Progenitor cell of endocrine pancreas (in vitro differentiated cells): Measurements from ENCODE around the gene ORAI3. TPM values are rescaled to one million over a fixed set of nuclear protein-coding genes. Genes with fewer than 3 reads are reported as not detected.
"Not testable (repeated sequence)": the region's sequence is repeated elsewhere in the genome, so short reads cannot be mapped to it uniquely, and the experiment has no call there.

Experiments
- DNase-seq: peaks from one replicate; pipeline ENCODE4 v3.0.0; 2021; ENCODE audit warnings: low spot score; ENCODE audit not compliant: unreplicated experiment
- H3K27ac Mint-ChIP-seq: 2 replicates; pipeline ENCODE4 v1.8.0; 2021; ENCODE audit warnings: mild to moderate bottlenecking, moderate library complexity, mixed read lengths
- H3K27me3 Mint-ChIP-seq: 2 replicates; pipeline ENCODE4 v1.8.0; 2021; ENCODE audit warnings: mixed read lengths
- H3K36me3 Mint-ChIP-seq: 2 replicates; pipeline ENCODE4 v1.8.0; 2022; ENCODE audit warnings: mixed read lengths; ENCODE audit not compliant: insufficient read depth
- H3K4me1 Mint-ChIP-seq: 2 replicates; pipeline ENCODE4 v1.8.0; 2021; ENCODE audit warnings: low read depth, mixed read lengths
- H3K4me3 Mint-ChIP-seq: 2 replicates; pipeline ENCODE4 v1.8.0; 2021; ENCODE audit warnings: low read depth, mild to moderate bottlenecking, moderate library complexity, mixed read lengths
- H3K9me3 Mint-ChIP-seq: 2 replicates; pipeline ENCODE4 v1.8.0; 2021; ENCODE audit warnings: low read depth, mixed read lengths
- total RNA-seq: library from RNA; stranded (reverse); gene quantifications from 2 replicates; pipeline ENCODE4 v1.2.1, GENCODE V29; 2021
- TF ChIP-seq, protein P1 (sequence below): fragments of 200-600 bp; sonication (generic); IDR thresholded peaks from one replicate; pipeline ENCODE4 v1.5.0; 2021; ENCODE audit warnings: antibody characterized with exemption, mild to moderate bottlenecking; ENCODE audit not compliant: unreplicated experiment

Gene ORAI3
- total RNA-seq, 1 donor from 2014 or later, result 19.1 TPM

- no peaks in the 10 kb centered on the region for H3K27me3 Mint-ChIP-seq
- peaks cover 13% of the 10 kb centered on the region for H3K36me3 Mint-ChIP-seq
These were observed 17.7 kb upstream of the ORAI3 start for GRCh38 chr16:30931068-30931650.

DNA sequence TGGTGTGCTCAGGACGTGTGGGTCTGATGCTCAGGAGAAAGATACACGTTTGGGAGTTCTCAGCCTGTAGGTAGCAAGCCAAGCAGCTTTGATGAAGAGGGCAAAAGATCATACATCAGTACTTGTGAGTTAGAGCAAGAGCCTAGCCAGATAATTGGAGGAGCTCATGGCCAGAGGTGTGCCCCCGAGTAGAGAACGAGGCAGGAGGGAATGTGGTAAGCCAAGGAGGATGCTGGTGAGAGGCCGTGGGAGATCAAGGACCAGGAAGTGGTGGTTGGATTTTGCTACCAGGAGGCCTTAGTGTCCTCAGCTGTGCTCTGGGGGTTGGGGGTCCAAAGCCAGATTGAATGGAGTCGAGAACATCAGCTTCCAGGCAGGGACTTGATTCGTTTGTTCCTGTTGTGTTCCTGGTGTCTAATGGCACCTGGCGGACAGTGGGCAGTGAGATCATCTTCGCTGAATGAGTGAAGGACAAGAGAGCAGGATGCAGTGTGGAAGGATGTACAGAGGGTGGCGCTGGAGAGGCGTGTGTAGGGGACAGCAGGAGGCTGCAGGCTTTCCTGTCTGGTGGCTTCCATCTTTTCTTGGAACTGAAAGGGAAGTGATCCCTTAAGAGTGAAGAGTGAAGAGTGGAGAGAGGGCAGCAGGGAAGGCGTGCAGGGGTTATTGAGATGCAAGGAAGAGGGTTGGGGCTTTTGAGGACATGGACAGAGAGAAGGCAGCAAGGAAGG, 13.9 kb upstream of the ORAI3 start:
- Mint-ChIP-seq H3K27me3 (no peaks in the 10 kb centered on the region), H3K4me1 (no peaks in the 10 kb centered on the region), H3K9me3 (no peaks in the 10 kb centered on the region), H3K27ac (peak overlapping the region; percentile 46), H3K36me3 (peaks cover 16% of the 10 kb centered on the region), H3K4me3 (no peak overlapping the region)
- no peak for DNase-seq
- TF ChIP-seq, protein P1, sequence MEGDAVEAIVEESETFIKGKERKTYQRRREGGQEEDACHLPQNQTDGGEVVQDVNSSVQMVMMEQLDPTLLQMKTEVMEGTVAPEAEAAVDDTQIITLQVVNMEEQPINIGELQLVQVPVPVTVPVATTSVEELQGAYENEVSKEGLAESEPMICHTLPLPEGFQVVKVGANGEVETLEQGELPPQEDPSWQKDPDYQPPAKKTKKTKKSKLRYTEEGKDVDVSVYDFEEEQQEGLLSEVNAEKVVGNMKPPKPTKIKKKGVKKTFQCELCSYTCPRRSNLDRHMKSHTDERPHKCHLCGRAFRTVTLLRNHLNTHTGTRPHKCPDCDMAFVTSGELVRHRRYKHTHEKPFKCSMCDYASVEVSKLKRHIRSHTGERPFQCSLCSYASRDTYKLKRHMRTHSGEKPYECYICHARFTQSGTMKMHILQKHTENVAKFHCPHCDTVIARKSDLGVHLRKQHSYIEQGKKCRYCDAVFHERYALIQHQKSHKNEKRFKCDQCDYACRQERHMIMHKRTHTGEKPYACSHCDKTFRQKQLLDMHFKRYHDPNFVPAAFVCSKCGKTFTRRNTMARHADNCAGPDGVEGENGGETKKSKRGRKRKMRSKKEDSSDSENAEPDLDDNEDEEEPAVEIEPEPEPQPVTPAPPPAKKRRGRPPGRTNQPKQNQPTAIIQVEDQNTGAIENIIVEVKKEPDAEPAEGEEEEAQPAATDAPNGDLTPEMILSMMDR, result peak; percentile 49

More at GRCh38 chr16:30931068-30931650, 17.7 kb upstream of the ORAI3 start:
- no peak overlapping the region for H3K27ac Mint-ChIP-seq
- no peak overlapping the region for H3K4me3 Mint-ChIP-seq
- TF ChIP-seq, protein P1, result no peak
- DNase-seq, result no peak
- peaks cover under 1% of the 10 kb centered on the region for H3K4me1 Mint-ChIP-seq
- H3K9me3 Mint-ChIP-seq, result no peaks in the 10 kb centered on the region

DNA sequence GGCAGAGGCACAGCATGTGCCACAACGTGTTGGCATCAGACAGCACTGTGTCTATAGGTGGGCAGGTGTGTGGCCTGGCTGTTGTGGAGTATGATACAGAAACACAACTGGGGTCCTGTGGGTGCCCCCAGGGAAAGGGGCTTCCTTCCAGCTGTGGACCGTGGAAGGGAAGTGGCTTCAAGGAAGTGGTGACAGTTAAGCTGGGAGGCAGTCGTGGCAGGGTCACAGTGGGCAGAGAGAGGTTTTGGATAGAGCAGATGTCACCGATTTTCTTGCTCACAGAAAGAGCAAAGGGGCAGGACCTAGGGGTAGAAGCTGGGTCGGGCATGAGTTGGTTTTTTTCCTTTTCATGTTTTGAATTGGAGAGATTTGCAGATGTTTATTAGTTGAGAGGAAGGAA, 11.2 kb upstream of the ORAI3 start:
- no peak for DNase-seq
- H3K9me3 Mint-ChIP-seq, result no peaks in the 10 kb centered on the region
- peaks cover 20% of the 10 kb centered on the region for H3K36me3 Mint-ChIP-seq
- H3K4me3 Mint-ChIP-seq, result no peak overlapping the region
- peak overlapping the region; percentile 12 for H3K27ac Mint-ChIP-seq
- H3K27me3 Mint-ChIP-seq, result no peaks in the 10 kb centered on the region
- TF ChIP-seq, protein P1, result no peak
- H3K4me1 Mint-ChIP-seq, result no peaks in the 10 kb centered on the region

DNA sequence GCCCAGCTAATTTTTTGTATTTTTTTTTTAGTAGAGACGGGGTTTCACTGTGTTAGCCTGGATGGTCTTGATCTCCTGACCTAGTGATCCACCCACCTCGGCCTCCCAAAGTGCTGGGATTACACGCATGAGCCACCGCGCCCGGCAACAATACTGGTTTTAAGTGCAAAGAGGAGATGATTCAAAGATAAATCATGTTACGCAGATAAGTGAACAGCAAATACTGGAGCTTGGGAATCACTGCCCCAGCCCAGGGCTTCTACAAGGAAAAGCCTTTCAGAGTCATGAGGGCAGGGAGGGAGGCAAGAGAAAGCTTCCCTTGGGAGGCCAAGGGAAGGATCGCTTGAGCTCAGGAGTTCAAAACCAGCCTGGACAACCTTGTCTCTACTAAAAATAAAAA, 9.3 kb upstream of the ORAI3 start:
- H3K27ac Mint-ChIP-seq, H3K27me3 Mint-ChIP-seq, DNase-seq, H3K9me3 Mint-ChIP-seq, H3K4me1 Mint-ChIP-seq, H3K4me3 Mint-ChIP-seq: not testable (repeated sequence)
- peaks cover 30% of the 10 kb centered on the region for H3K36me3 Mint-ChIP-seq

- Mint-ChIP-seq H3K27ac (no peak overlapping the region), H3K4me3 (no peak overlapping the region), H3K36me3 (peaks cover 27% of the 10 kb centered on the region)
These were observed 7.1 kb upstream of the ORAI3 start for GRCh38 chr16:30941600-30942425.

More at GRCh38 chr16:30941600-30942425, 7.1 kb upstream of the ORAI3 start:
- no peaks in the 10 kb centered on the region for H3K9me3 Mint-ChIP-seq
- H3K27me3 Mint-ChIP-seq, result no peaks in the 10 kb centered on the region
- TF ChIP-seq, protein P1, result peak; percentile 77
- peaks cover 1% of the 10 kb centered on the region for H3K4me1 Mint-ChIP-seq
- DNase-seq, result peak; percentile 48
